Effector memory CD4-positive, alpha-beta T cell (primary cell): ENCODE data around the gene SLC23A3.
"Not testable (repeated sequence)": the region's sequence is repeated elsewhere in the genome, so short reads cannot be mapped to it uniquely, and the experiment has no call there.

Experiments used
- DNase-seq, 3 donors: peaks; one replicate each; pipeline ENCODE4 v3.0.0-alpha.2; 2020
- H3K27ac ChIP-seq: 2 replicates; pipeline ENCODE4 v1.7.0; 2013; ENCODE audit warnings: mild to moderate bottlenecking, low read length, moderate library complexity; ENCODE audit not compliant: insufficient read depth, poor library complexity, severe bottlenecking
- H3K27me3 ChIP-seq: replicated peaks from 2 replicates; pipeline ENCODE4 v1.7.0; 2013; ENCODE audit warnings: mild to moderate bottlenecking, low read length; ENCODE audit not compliant: insufficient read depth, control insufficient read depth, poor library complexity, severe bottlenecking
- H3K36me3 ChIP-seq: 2 replicates; pipeline ENCODE4 v1.7.0; 2013; ENCODE audit warnings: mild to moderate bottlenecking, low read length, moderate library complexity; ENCODE audit not compliant: control insufficient read depth, insufficient read depth
- H3K4me1 ChIP-seq: 2 replicates; pipeline ENCODE4 v1.7.0; 2013; ENCODE audit warnings: low read length, mild to moderate bottlenecking; ENCODE audit not compliant: control insufficient read depth, insufficient read depth, poor library complexity, severe bottlenecking
- H3K4me3 ChIP-seq: 2 replicates; pipeline ENCODE4 v1.7.0; 2013; ENCODE audit warnings: low read length, low read depth, mild to moderate bottlenecking; ENCODE audit not compliant: insufficient read depth, poor library complexity, severe bottlenecking
- H3K9me3 ChIP-seq: 2 replicates; pipeline ENCODE4 v1.7.0; 2013; ENCODE audit warnings: mild to moderate bottlenecking, low read length, moderate library complexity; ENCODE audit not compliant: control insufficient read depth

Gene SLC23A3

DNA sequence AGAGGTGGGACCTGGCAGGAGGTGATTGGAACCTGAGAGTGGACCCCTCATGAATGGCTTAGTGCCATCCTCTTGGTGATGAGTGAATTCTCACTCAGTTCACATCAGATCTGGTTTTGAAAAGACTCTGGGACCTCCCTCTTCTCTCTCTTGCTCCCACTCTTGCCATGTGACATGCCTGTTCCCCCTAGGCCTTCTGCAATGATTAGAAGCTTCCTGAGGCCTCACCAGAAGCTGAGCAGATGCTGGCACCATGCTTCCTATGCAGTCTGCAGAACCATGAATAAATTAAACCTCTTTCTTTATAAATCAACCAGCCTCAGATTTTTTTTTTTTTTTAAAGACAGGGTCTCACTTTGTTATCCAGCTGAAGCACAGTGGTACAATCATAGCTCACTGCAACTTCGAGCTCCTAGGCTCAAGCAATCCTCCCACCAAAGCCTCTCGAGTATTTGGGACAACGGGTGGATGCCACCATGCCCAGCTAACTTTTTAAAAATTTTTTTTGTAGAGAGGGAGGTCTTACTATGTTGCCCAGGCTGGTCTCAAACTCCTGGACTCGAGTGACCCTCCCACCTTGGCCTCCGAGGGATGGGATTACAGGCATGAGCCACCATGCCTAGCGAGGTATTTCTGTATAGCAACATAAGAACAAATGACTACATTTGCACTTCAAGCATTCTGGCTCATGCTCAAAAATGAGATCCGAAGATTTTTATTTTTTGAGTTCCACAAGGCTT is 34.8 kb upstream of the SLC23A3 start:
- H3K27ac ChIP-seq = no peak overlapping the region
- H3K4me1 ChIP-seq = peaks cover 5% of the 10 kb centered on the region
- no peaks in the 10 kb centered on the region for H3K27me3 ChIP-seq
- H3K36me3 ChIP-seq = no peaks in the 10 kb centered on the region
- no peak overlapping the region for H3K4me3 ChIP-seq
- H3K9me3 ChIP-seq = no peaks in the 10 kb centered on the region
- no peak for DNase-seq

DNA sequence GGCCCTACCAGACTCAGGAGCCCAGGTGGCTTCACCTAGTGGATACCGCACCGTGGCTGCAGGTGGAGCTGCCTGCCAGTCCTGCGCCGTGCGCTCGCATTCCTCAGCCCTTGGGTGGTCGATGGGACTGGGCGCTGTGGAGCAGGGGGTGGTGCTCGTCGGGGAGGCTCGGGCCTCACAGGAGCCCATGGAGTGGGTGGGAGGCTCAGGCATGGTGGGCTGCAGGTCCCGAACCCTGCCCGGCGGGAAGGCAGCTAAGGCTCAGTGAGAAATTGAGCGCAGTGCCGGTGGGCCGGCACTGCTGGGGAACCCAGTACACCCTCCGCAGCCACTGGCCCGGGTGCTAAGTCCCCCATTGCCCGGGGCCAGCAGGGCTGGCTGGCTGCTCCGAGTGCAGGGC is 31.5 kb upstream of the SLC23A3 start:
- H3K27ac ChIP-seq, H3K4me3 ChIP-seq, H3K27me3 ChIP-seq, H3K4me1 ChIP-seq, H3K9me3 ChIP-seq, H3K36me3 ChIP-seq, DNase-seq: not testable (repeated sequence)

DNA sequence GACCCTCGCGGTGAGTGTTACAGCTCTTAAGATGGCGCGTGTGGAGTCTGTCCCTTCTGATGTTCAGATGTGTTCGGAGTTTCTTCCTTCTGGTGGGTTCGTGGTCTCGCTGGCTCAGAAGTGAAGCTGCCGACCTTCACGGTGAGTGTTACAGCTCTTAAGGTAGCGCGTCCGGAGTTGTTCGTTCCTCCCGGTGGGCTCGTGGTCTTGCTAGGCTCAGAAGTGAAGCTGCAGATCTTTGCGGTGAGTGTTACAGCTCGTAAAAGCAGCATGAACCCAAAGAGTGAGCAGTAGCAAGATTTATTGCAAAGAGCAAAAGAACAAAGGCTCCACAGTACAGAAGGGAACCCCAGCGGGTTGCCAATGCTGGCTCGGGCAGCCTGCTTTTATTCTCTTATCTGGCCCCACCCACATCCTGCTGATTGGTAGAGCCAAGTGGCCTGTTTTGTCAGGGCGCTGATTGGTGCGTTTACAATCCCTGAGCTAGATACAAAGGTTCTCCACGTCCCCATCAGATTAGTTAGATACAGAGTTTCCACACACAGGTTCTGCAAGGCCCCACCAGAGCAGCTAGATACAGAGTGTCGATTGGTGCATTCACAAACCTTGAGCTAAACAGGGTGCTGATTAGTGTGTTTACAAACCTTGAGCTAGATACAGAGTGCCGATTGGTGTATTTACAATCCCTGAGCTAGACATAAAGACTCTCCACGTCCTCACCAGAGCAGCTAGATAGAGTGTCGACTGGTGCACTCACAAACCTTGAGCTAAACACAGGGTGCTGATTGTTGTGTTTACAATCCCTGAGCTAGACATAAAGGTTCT is 30.9 kb upstream of the SLC23A3 start:
- not testable (repeated sequence) for H3K4me1 ChIP-seq, H3K36me3 ChIP-seq, H3K9me3 ChIP-seq, DNase-seq, H3K4me3 ChIP-seq, H3K27me3 ChIP-seq, H3K27ac ChIP-seq

DNA sequence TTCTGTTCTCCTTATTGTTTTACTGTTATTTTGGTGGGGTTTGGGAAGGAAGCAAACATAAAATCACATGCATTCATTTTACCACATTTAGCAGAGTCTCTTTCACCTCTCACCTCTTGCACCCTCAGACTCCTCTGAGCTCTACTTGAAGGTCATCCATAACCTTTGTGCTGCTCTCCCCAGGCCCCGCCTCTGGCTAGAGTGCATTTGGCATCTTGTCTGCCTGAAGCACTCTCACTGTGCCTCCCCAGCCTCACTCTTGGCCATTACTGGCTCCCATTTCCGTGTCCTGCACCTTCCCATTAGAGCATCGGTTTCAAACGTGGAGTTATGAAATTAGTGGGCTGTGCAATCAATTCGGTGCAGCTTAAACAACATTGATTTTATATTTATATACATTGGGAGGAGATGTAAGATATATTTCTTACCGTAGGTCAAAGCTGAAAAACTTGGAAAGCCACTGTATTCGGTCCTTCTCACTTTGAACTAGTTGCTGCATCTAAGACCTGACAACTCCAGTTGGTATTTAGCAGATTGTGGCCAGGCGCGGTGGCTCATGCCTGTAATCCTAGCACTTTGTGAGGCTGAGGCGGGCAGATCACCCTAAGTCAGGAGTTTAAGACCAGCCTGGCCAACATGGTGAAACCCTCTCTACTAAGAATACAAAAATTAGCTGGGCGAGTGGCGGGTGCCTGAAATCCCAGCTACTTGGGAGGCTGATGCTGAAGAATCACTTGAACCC is 29.8 kb upstream of the SLC23A3 start:
- no peaks in the 10 kb centered on the region for H3K36me3 ChIP-seq
- H3K4me1 ChIP-seq = no peaks in the 10 kb centered on the region
- H3K9me3 ChIP-seq = no peaks in the 10 kb centered on the region
- H3K4me3 ChIP-seq = no peak overlapping the region
- H3K27ac ChIP-seq = no peak overlapping the region
- DNase-seq = no peak
- no peaks in the 10 kb centered on the region for H3K27me3 ChIP-seq

DNA sequence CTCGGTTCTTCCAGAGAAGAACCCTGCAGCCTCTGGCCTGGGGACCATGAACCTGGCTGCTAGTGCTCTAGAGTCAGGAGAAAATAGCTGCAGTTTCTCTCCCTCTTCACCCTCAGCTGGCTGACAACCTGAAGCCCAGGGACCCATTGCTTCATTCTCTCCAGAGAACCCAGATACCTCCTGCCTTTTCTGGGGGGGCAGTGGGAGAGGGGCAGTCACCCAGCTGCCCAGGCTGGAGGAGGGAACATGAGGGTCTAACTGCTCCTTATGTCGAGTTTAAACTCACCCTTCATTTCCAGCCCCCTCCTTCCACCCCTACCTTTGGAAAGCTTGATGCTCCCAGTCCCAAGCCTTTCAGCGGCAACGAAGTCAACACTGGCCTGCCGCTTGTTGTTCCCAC is 29.1 kb upstream of the SLC23A3 start:
- no peaks in the 10 kb centered on the region for H3K9me3 ChIP-seq
- H3K27me3 ChIP-seq = no peaks in the 10 kb centered on the region
- no peak overlapping the region for H3K27ac ChIP-seq
- no peaks in the 10 kb centered on the region for H3K36me3 ChIP-seq
- no peaks in the 10 kb centered on the region for H3K4me1 ChIP-seq
- DNase-seq = no peak
- H3K4me3 ChIP-seq = no peak overlapping the region

DNA sequence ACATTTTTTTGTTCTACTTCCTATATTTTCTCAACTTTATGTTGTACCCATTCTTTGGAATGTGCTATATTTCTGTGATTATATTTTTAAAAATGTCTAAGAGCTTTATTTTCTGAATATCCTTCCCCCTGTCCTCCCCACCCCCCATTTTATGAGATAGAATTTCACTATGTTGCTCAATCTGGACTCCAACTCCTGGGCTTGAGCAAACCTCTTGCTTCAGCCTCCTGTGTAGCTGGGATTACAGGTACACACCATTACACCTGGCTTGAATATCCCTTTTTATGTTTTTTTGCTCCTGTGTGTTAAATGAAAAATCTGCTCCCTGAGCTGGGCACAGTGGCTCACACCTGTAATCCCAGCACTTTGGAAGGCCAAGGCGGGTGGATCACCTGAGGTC is 27.6 kb upstream of the SLC23A3 start:
- H3K36me3 ChIP-seq = no peaks in the 10 kb centered on the region
- H3K4me1 ChIP-seq = no peaks in the 10 kb centered on the region
- no peak overlapping the region for H3K4me3 ChIP-seq
- H3K27me3 ChIP-seq = no peaks in the 10 kb centered on the region
- no peak for DNase-seq
- no peaks in the 10 kb centered on the region for H3K9me3 ChIP-seq
- H3K27ac ChIP-seq = no peak overlapping the region

- Histone ChIP-seq H3K27ac (no peak overlapping the region), H3K9me3 (no peaks in the 10 kb centered on the region), H3K27me3 (no peaks in the 10 kb centered on the region), H3K4me3 (no peak overlapping the region), H3K36me3 (peaks cover 25% of the 10 kb centered on the region), H3K4me1 (peaks cover 3% of the 10 kb centered on the region)
- DNase-seq = no peak
Measured at GRCh38 chr2:219186754-219187456, 17.1 kb upstream of the SLC23A3 start.

DNA sequence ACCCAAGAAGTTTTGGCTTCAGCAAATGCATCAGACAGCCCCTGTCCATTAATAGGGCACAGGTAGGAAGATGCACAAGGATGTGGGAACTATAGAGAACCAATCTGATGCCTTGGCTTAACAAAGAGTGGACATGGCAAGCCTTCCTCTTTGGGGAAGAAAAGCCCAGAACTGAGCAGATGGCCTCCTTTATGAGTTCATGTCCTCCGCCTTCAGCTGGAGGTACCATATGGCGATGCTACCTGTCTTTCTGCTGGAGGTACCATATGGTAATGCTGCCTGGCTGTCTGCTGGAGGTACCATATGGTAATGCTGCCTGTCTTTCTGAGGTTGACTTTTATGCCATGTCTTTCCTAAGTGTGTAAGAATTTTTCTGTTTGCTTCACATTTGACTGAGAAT is 14.3 kb upstream of the SLC23A3 start:
- Histone ChIP-seq H3K27me3 (no peaks in the 10 kb centered on the region), H3K4me3 (no peak overlapping the region), H3K36me3 (peaks cover 45% of the 10 kb centered on the region), H3K9me3 (no peaks in the 10 kb centered on the region), H3K4me1 (peaks cover 10% of the 10 kb centered on the region), H3K27ac (no peak overlapping the region)
- DNase-seq = no peak

DNA sequence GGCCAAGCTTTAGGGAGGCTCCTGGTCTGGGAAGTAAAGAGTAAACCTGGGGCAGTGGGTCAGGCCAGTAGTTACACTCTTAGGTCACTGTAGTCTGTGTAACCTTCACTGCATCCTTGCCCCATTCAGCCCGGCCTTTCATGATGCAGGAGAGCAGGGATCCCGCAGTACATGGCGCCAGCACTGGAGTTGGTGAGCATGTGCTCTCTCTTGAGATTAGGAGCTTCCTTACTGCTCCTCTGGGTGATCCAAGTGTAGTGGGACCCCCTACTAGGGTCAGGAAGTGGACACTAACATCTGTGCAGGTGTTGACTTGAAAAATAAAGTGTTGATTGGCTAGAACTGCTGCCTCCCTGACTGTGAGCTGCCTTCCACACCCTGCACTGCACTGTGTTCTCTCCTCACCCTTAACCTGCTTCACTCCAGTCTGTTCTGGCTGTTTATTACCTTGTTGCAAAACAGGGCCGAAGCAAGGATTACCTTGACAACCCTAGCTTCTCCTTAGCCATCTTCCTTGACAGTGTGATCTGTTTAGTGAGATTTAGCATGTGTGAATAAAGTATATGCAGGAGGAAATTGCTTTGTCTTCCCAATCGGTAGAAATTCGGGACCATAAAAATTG is 13.4 kb upstream of the SLC23A3 start:
- H3K4me3 ChIP-seq = no peak overlapping the region
- DNase-seq = no peak
- H3K9me3 ChIP-seq = no peaks in the 10 kb centered on the region
- H3K4me1 ChIP-seq = peaks cover 16% of the 10 kb centered on the region
- H3K27me3 ChIP-seq = no peaks in the 10 kb centered on the region
- peaks cover 45% of the 10 kb centered on the region for H3K36me3 ChIP-seq
- no peak overlapping the region for H3K27ac ChIP-seq
